Heart right ventricle (tissue), 16 donors: ENCODE measurements around the gene UPF3A. TPM values are rescaled to one million over a fixed set of nuclear protein-coding genes. Genes with fewer than 3 reads are reported as not detected.
"Not testable (repeated sequence)": the region's sequence is repeated elsewhere in the genome, so short reads cannot be mapped to it uniquely, and the experiment has no call there.

Experiments
- ATAC-seq, 8 donors: fragments of 200-7000 bp; cut with Tn5 transposase; one replicate each; pipeline ENCODE4 v1.9.1; 2020; ENCODE audit warnings: mild to moderate bottlenecking in 8 of 8, moderate library complexity in 8 of 8, moderate number of reproducible peaks in 1 of 8
- DNase-seq, 2 donors: peaks; one replicate each; pipeline ENCODE4 v3.0.0-alpha.2; 2020
- H3K27ac ChIP-seq, 10 donors: fragments of 200-600 bp; sonication (generic) in 2 of 10; one replicate each; pipeline versions ENCODE4 v1.5.0 to v1.8.0; 2020 to 2022; ENCODE audit warnings: mild to moderate bottlenecking in 3 of 10
- H3K27me3 ChIP-seq, 7 donors: fragments of 200-600 bp; one replicate each; pipeline ENCODE4 v1.8.0; 2021 to 2022; ENCODE audit warnings: mild to moderate bottlenecking in 2 of 7
- H3K36me3 ChIP-seq, 9 donors: fragments of 200-600 bp; sonication (generic) in 1 of 9; one replicate each; pipeline versions ENCODE4 v1.5.0 to v1.8.0; 2020 to 2022; ENCODE audit warnings: mild to moderate bottlenecking in 2 of 9
- H3K4me1 ChIP-seq, 9 donors: fragments of 200-600 bp; sonication (generic) in 1 of 9; one replicate each; pipeline versions ENCODE4 v1.5.0 to v1.8.0; 2020 to 2022; ENCODE audit warnings: mild to moderate bottlenecking in 4 of 9
- H3K4me3 ChIP-seq, 10 donors: fragments of 200-600 bp; sonication (generic) in 2 of 10; one replicate each; pipeline versions ENCODE4 v1.5.0 to v1.8.0; 2020 to 2022; ENCODE audit warnings: mild to moderate bottlenecking in 7 of 10, moderate library complexity in 2 of 10
- H3K9me3 ChIP-seq, 11 donors: fragments of 200-600 bp in 10 of 11; sonication (generic) in 2 of 11; one replicate each; pipeline versions ENCODE4 v1.5.0 to v1.8.0; 2013 to 2022; ENCODE audit warnings: mild to moderate bottlenecking in 2 of 11, control low read depth in 1 of 11, moderate library complexity in 1 of 11
- WGBS, 2 donors: extraction: QIAGEN DNeasy Blood & Tissue Kit; methylation state at CpG; one replicate each; pipeline ENCODE4 v1.1.7; 2013; ENCODE audit warnings: inconsistent platforms in 1 of 2; 5-methylcytosine and 5-hydroxymethylcytosine counted together
- intact Hi-C, 10 donors: fragments of 100-400 bp; cut with DNase I; formaldehyde crosslinking; loops; one replicate each; pipeline versions ENCODE4 v1.11.1 to v1.14.2; 2022
- polyA plus RNA-seq, 2 donors: library from polyadenylated mRNA; stranded (reverse); fragments of 200-250 nt; gene quantifications; one replicate each; pipeline ENCODE4 v1.2.3, GENCODE V29; 2013
- total RNA-seq, 10 donors: library from RNA; stranded (reverse); fragmentation: NEBNext Ultra II Directional in 3 of 10; extraction: Animal tissue kit (Norgen Biotek cat#: 25700) in 3 of 10; gene quantifications; one replicate each; pipeline versions ENCODE4 v1.2.1 to v1.2.4, GENCODE V29; 2021 to 2023
- TF ChIP-seq, protein P1 (sequence below), 9 donors: fragments of 200-600 bp; sonication (generic) in 2 of 9; IDR thresholded peaks; one replicate each; pipeline versions ENCODE4 v1.5.0 to v1.8.0; 2021 to 2022; ENCODE audit warnings: antibody characterized with exemption in 9 of 9, mild to moderate bottlenecking in 5 of 9, moderate library complexity in 1 of 9
- donor health status: Arrhythmogenic right ventricular cardiomyopathy.
- donor health status: ischemic (EF 13 %, LVEDD 7.1; RV severe dilation, severe dysfunction).
- donor health status: healthy with polysubstance abuse.
- donor health status: DM: no; HTN: yes; CAD: no.
- donor health status: DM: no; HTN: no; CAD: no.
- donor health status: ischemic (EF 25% LVEDD 6.9; RV normal size, moderate dysfunction).
- donor health status: ischemic (EF 25% LVEDD 5.7; RV mildly dilated, moderate dysfunction).
- donor health status: healthy.
- donor health status: DM: yes; HTN: yes; CAD: no.
- donor health status: Ischemic cardiomyopathy.
- donor health status: ischemic (EF 35%, LVEDD 5.7; RV mildly dilated, moderate dysfunction).
- donor health status: nonischemic (EF 11% LVEDD 7.7; RV severe dilation, severe dysfunction).
- donor health status: DM: yes; HTN: yes; CAD: no.
- donor health status: PGD.
- donor health status: ischemic (EF 29% LVEDD 5.4; RV normal size, mild dysfunction).
- donor health status: nonischemic (EF 23%, LVEDD 6.1; RV moderate dilation, normal function).

UPF3A gene
- total and polyA plus RNA-seq, 12 donors = 16.6 to 105 (median 20.4) TPM

- H3K4me3 ChIP-seq = no peak overlapping the region
- no peaks in the 10 kb centered on the region for H3K9me3 ChIP-seq
- WGBS, 2 donors = 94 to 97% methylated on average over 7 of the region's 7 CpGs
- DNase-seq (no peak), ATAC-seq (no peak)
- no peaks in the 10 kb centered on the region for H3K4me1 ChIP-seq
- TF ChIP-seq, protein P1, sequence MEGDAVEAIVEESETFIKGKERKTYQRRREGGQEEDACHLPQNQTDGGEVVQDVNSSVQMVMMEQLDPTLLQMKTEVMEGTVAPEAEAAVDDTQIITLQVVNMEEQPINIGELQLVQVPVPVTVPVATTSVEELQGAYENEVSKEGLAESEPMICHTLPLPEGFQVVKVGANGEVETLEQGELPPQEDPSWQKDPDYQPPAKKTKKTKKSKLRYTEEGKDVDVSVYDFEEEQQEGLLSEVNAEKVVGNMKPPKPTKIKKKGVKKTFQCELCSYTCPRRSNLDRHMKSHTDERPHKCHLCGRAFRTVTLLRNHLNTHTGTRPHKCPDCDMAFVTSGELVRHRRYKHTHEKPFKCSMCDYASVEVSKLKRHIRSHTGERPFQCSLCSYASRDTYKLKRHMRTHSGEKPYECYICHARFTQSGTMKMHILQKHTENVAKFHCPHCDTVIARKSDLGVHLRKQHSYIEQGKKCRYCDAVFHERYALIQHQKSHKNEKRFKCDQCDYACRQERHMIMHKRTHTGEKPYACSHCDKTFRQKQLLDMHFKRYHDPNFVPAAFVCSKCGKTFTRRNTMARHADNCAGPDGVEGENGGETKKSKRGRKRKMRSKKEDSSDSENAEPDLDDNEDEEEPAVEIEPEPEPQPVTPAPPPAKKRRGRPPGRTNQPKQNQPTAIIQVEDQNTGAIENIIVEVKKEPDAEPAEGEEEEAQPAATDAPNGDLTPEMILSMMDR (IDR thresholded peaks at IDR 0.05) = no peak
- H3K27me3 ChIP-seq = no peaks in the 10 kb centered on the region
- no peak overlapping the region for H3K27ac ChIP-seq
- intact Hi-C loops = no loop called here
- H3K36me3 ChIP-seq = peaks cover 0 to 100% (median 61%) of the 10 kb centered on the region in 9 donors
These were observed 32.3 kb upstream of the UPF3A start for GRCh38 chr13:114249077-114249476.

- not testable (repeated sequence) for H3K4me3 ChIP-seq, ATAC-seq
- WGBS, 2 donors = 77 to 87% methylated on average over 1 of the region's 1 CpG
These were observed 29.6 kb upstream of the UPF3A start for GRCh38 chr13:114251639-114252440.

DNA sequence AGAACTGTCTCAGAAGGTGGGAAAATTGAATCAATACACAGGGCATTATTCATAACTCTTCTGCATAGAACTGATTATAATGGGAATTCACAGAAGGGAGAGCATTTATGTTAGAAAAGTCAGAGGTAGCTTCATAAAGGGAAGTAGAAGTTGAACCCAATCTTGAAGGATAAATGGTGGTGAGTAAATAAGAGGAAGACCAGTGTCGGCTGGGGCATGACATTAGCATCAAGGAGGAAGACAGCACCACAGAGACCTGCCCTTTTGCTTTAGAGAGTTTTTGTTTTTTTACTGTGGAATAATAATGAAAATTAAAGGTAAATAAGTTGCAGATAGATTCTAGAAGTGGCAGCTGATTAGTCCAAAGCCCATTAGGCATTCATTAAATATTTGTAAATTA, 24.9 kb upstream of the UPF3A start:
- 82 to 86% methylated on average over 1 of the region's 1 CpG for WGBS, 2 donors
- no peak overlapping the region for H3K27ac ChIP-seq
- intact Hi-C loops = no loop called here
- no peak for ATAC-seq
- H3K4me3 ChIP-seq = no peak overlapping the region
- TF ChIP-seq, protein P1 (IDR thresholded peaks at IDR 0.05) = no peak
- peaks cover 0 to 20% (median 4%) of the 10 kb centered on the region in 9 donors for H3K4me1 ChIP-seq
- DNase-seq = no peak
- no peaks in the 10 kb centered on the region for H3K27me3 ChIP-seq
- no peaks in the 10 kb centered on the region for H3K9me3 ChIP-seq
- peaks cover 0 to 100% (median 65%) of the 10 kb centered on the region in 9 donors for H3K36me3 ChIP-seq

More at GRCh38 chr13:114251639-114252440, 29.6 kb upstream of the UPF3A start:
- H3K27ac ChIP-seq, DNase-seq, H3K9me3 ChIP-seq, intact Hi-C loops, H3K27me3 ChIP-seq, H3K4me1 ChIP-seq: not testable (repeated sequence)
- H3K36me3 ChIP-seq = peaks cover 0 to 100% (median 60%) of the 10 kb centered on the region in 9 donors

DNA sequence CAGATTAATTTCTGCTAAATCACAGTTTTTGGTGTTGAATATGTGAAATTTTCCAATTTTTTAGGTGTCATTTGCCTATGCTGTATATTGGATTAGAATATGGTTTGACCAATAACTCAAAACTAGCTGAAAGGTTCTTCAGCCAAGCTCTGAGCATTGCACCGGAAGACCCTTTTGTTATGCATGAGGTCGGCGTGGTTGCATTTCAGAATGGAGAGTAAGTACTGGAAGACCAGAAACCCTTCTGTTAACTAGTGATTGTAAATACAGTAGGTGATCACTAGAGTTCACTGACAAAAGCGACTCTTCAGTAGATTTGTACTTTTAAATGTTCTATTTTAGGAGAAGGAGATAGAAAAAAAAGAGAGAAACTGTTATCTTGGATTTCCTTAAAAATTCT, 24.4 kb upstream of the UPF3A start:
- Histone ChIP-seq H3K27me3 (no peaks in the 10 kb centered on the region), H3K4me3 (no peak overlapping the region), H3K27ac (no peak overlapping the region), H3K4me1 (peaks cover 0 to 25% (median 5%) of the 10 kb centered on the region in 9 donors), H3K36me3 (peaks cover 0 to 100% (median 67%) of the 10 kb centered on the region in 9 donors), H3K9me3 (no peaks in the 10 kb centered on the region)
- 90 to 92% methylated on average over 4 of the region's 4 CpGs for whole genome bisulfite sequencing, 2 donors
- no peak for DNase-seq
- intact Hi-C loops = no loop called here
- TF ChIP-seq, protein P1 (IDR thresholded peaks at IDR 0.05) = no peak
- no peak for ATAC-seq

GRCh38 chr13:114258589-114258988, 22.8 kb upstream of the UPF3A start:
- Histone ChIP-seq H3K4me1 (peaks cover 0 to 25% (median 6%) of the 10 kb centered on the region in 9 donors), H3K27me3 (no peaks in the 10 kb centered on the region), H3K4me3 (no peak overlapping the region), H3K27ac (no peak overlapping the region), H3K9me3 (no peaks in the 10 kb centered on the region), H3K36me3 (peaks cover 0 to 100% (median 75%) of the 10 kb centered on the region in 9 donors)
- DNase-seq (no peak), ATAC-seq (no peak)
- TF ChIP-seq, protein P1 (IDR thresholded peaks at IDR 0.05) = no peak
- intact Hi-C loops = no loop called here
- 97 to 98% methylated on average over 8 of the region's 8 CpGs for WGBS, 2 donors
